Keratinocyte (primary cell): ENCODE results near the gene DESI1.

Experiments
- EZH2 ChIP-seq: IDR thresholded peaks from one replicate; pipeline ENCODE4 v1.6.1; 2012; ENCODE audit warnings: inconsistent platforms, mild to moderate bottlenecking, low read length, moderate library complexity
- TF ChIP-seq, protein P1 (sequence below), 3 experiments: IDR thresholded peaks in 1 of 3; conservative IDR thresholded peaks in 1 of 3; optimal IDR thresholded peaks in 1 of 3; 2 replicates in 2 of 3; 3 replicates in 1 of 3; pipeline versions ENCODE3 to v1.5.1; 2011; ENCODE audit warnings: low read length in 3 of 3, mild to moderate bottlenecking in 3 of 3, moderate library complexity in 2 of 3, control low read depth in 1 of 3, inconsistent platforms in 1 of 3; ENCODE audit not compliant: insufficient read depth in 2 of 3; ENCODE audit errors: extremely low read depth in 1 of 3

DNA sequence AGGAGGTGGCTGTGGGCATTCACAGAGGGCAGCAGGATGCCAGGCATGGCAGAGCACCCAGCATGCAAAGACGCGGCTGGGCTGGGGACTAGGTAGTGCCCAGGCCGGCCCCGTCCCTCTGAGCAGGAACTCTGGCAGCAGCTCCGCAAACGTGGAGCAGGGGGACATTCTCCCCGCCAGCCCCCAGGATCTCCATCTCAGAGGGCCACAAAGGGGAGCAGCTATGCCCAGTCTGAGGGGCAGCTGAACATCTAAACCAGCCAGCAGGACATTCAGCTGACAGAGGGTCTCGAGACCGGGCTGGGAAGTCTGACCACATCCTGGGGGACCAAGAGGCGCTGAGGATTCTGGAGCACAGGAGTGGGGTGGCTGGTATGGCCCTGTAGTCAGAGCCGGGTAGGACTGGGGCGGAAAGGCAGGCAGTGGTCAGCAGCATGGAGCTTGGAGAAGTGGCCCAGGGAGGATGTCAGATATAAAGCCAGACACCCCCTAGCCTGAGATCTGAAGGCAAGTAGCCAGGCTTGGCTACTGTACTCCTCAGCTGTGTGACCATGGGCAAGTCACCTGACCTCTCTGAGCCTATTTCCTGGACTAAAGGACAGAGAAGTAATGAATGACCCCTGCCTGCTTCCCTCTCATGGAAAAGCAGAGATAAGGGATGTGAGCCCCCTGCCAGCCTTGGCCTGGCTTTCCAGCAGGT, 41.4 kb downstream of the DESI1 start:
- no peak for TF ChIP-seq EZH2
- TF ChIP-seq, protein P1, sequence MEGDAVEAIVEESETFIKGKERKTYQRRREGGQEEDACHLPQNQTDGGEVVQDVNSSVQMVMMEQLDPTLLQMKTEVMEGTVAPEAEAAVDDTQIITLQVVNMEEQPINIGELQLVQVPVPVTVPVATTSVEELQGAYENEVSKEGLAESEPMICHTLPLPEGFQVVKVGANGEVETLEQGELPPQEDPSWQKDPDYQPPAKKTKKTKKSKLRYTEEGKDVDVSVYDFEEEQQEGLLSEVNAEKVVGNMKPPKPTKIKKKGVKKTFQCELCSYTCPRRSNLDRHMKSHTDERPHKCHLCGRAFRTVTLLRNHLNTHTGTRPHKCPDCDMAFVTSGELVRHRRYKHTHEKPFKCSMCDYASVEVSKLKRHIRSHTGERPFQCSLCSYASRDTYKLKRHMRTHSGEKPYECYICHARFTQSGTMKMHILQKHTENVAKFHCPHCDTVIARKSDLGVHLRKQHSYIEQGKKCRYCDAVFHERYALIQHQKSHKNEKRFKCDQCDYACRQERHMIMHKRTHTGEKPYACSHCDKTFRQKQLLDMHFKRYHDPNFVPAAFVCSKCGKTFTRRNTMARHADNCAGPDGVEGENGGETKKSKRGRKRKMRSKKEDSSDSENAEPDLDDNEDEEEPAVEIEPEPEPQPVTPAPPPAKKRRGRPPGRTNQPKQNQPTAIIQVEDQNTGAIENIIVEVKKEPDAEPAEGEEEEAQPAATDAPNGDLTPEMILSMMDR (optimal IDR thresholded peaks at IDR 0.05 in 1 of 3, IDR thresholded peaks at IDR 0.05 in 1 of 3, conservative IDR thresholded peaks at IDR 0.05 in 1 of 3; ENCODE audit: extremely low read depth in 1 of 3, insufficient read depth in 2 of 3, low read length in 3 of 3) = no peak
